ENCODE measurements around the gene ZNF530.

Gene ZNF530

GRCh38 chr19:57653689-57654088 lies 54.0 kb downstream of the ZNF530 start:
- DNase-seq (ENCODE audit: low read depth): no peak
- no peak for TF ChIP-seq CTCF (IDR thresholded peaks at IDR 0.05; ENCODE audit: control insufficient read depth, extremely low read depth, insufficient read depth)

GRCh38 chr19:57655443-57655842 lies 55.8 kb downstream of the ZNF530 start:
- DNase-seq (ENCODE audit: low read depth): no peak
- H3K4me3 ChIP-seq (ENCODE audit: low read depth, low read length): no peak overlapping the region
- TF ChIP-seq CTCF (IDR thresholded peaks at IDR 0.05; ENCODE audit: control insufficient read depth, extremely low read depth, insufficient read depth): no peak

More at GRCh38 chr19:57653689-57654088, 54.0 kb downstream of the ZNF530 start:
- no peak overlapping the region for H3K4me3 ChIP-seq (ENCODE audit: low read depth, low read length)

GRCh38 chr19:57656346-57656745 lies 56.7 kb downstream of the ZNF530 start:
- H3K4me3 ChIP-seq (ENCODE audit: low read depth, low read length): no peak overlapping the region
- no peak for TF ChIP-seq CTCF (IDR thresholded peaks at IDR 0.05; ENCODE audit: control insufficient read depth, extremely low read depth, insufficient read depth)
- no peak for DNase-seq (ENCODE audit: low read depth)

Data from LNCaP clone FGC (cell line).